GM12892 (cell line): ENCODE measurements around the gene SLC4A9.
A peak's percentile ranks its signal among the peaks of the same experiment; 100 is the strongest.

Experiments
- DNase-seq: peaks from one replicate; pipeline ENCODE4 v3.0.0; 2011; ENCODE audit not compliant: insufficient read length
- FAIRE-seq: peaks from 2 replicates; lab custom pipeline; 2011; peaks lifted over from hg19 to GRCh38; lab: Jason Lieb, UNC
- POLR2A ChIP-seq: IDR thresholded peaks from 2 replicates; pipeline ENCODE4 v1.6.1; 2011; ENCODE audit warnings: low read depth, low read length, control low read depth
- POLR2AphosphoS5 ChIP-seq: IDR thresholded peaks from 2 replicates; pipeline ENCODE4 v1.6.1; 2011; ENCODE audit warnings: low read depth, low read length, control low read depth
- TAF1 ChIP-seq: IDR thresholded peaks from 2 replicates; pipeline ENCODE4 v1.6.1; 2011; ENCODE audit warnings: low read depth, mild to moderate bottlenecking, control low read depth, low read length, borderline replicate concordance

The SLC4A9 gene

DNA sequence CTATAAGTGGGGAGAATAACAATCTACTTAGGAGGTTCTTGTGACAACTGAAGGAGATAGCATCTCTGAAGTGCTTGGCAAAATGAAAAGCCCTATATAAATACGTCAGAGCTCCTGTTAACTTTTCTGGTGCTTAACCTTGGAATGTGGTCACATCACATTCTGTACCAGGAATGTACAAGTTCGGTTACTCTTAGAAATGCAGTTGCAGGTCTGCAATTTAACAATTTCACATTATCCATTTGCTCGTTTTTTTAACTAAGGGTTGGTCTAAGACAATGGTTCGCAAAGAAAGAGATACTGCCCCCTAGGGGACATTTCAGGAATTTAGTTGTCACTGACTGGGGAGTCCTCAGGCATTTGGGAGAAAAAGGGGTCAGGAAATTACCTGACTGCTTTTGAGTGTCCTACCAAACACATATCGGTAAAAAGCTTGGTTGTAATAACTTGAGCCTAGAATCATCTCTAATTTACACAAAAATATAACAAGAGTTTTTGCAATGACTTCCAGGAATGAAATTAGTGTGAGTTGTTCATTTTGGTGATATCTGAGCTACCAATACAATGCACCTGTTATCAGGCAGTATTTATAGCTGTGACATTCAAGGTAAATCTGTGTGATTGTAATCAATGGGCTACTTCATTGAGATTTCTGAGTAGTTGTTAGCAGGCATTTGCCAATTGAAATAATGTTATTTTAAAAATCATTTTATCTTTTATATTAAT is 8.2 kb upstream of the SLC4A9 start:
- no peak for TF ChIP-seq TAF1
- no peak for TF ChIP-seq POLR2A
- no peak for TF ChIP-seq POLR2AphosphoS5
- no peak for DNase-seq

DNA sequence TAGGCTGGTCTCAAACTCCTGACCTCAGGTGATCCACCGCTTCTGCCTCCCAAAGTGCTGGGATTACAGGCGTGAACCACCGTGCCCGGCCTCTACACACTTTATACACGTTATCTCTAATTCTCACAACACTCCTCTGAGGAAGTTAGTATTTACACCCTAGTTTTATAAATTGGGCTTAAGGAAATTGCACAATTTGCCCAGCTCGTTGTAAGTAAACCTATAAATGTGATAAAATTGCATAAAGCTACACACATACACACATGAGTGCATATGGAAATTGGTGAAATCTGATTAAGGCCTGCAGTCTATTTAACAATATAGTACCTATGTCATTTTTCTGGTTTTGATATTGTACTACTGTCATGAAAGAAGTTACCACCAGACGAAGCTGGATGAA is 4.4 kb upstream of the SLC4A9 start:
- no peak for TF ChIP-seq TAF1
- no peak for TF ChIP-seq POLR2AphosphoS5
- TF ChIP-seq POLR2A: no peak
- DNase-seq (no peak), FAIRE-seq (no peak)

More for the DNA sequence above, 8.2 kb upstream of the SLC4A9 start:
- FAIRE-seq: peak; percentile 54

DNA sequence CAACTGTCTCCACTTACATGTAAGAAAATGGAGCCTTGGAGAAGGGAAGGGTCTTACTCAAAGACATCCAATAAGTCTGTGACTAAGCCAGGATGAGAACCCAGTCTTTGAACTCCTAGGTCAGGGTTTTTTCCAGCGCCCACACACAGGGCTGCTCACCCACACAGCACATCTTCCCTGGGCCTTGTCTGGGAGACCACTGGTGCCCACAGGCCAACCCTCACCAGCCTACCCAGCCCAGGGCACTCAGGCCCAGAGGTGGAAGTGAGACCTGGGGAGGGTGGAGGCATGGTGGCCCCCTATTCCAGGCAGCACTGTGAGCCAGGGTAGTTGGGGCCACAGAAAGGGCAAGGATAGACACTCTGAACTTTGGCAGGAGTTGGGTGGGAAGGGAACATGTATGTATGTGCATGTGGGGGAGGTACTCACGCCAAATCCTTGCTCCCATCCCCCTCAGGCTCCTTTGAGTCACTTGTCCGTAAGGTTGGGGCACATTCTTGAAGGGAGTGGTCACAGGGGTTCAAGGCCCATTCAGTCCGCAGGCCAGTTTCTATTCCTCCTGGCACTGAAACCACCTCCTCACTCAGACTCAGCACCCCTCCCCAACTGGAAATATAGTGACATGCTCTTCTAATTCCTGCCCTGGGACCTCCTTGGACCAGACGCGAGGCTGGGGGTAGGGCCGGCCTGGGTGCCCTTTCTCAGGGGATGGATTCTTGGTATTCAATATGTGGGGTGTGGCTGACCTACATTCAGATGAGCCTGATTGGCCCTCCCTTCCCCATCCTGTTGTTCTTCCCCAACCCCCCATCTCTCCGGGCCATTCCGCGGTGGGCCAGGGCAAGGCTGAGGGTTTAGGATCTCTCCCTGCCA is 2.9 kb upstream of the SLC4A9 start:
- DNase-seq (no peak), FAIRE-seq (no peak)
- TF ChIP-seq POLR2AphosphoS5 (no peak), TAF1 (no peak), POLR2A (no peak)

DNA sequence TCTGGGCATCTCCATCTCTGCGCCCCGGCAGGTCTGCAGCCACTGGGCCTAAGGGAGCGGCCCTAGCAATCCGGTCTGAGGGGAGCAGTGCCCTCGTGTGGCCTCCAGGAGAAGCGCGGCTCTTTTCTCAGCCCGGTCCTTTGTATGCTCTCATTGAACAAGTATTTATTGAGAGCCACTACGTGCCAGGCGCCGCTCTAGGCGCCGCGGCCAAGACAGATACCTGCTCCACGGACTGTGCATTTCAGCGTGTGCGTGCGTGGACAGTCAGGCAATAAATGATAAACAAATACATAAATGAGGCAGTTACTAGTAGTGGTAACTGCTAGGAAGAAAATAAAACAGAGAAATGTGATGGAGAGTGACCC is 2.3 kb upstream of the SLC4A9 start:
- DNase-seq (peak; percentile 85), FAIRE-seq (peak; percentile 84)
- no peak for TF ChIP-seq POLR2AphosphoS5
- no peak for TF ChIP-seq POLR2A
- TF ChIP-seq TAF1: no peak

DNA sequence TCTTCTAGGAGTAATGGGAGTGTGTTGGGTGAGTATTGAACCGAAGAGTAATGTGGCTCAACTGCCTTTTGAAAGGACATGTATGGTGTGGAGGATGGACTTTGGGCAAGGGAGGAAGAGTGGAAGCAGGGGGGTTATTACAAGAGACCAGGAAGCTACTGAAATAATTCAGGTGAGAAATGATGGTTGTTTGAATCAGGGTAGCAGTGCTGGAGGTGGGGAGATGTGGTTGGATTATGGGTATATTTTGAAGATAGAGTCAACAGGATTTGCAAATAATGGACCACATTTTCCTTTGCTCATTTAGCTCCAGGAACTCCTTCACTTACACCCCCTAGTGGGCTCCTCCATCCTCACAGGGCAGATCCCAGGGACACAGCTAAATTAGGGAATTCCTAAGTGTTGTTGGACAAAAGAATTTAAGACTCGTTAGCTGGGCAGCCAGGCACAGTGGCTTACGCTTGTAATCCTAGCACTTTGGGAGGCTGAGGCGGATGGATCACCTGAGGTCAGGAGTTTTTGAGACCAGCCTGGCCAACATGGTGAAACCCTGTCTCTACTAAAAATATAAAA is 1.2 kb upstream of the SLC4A9 start:
- no peak for TF ChIP-seq POLR2AphosphoS5
- TF ChIP-seq TAF1: no peak
- TF ChIP-seq POLR2A: no peak
- no peak for FAIRE-seq
- no peak for DNase-seq

DNA sequence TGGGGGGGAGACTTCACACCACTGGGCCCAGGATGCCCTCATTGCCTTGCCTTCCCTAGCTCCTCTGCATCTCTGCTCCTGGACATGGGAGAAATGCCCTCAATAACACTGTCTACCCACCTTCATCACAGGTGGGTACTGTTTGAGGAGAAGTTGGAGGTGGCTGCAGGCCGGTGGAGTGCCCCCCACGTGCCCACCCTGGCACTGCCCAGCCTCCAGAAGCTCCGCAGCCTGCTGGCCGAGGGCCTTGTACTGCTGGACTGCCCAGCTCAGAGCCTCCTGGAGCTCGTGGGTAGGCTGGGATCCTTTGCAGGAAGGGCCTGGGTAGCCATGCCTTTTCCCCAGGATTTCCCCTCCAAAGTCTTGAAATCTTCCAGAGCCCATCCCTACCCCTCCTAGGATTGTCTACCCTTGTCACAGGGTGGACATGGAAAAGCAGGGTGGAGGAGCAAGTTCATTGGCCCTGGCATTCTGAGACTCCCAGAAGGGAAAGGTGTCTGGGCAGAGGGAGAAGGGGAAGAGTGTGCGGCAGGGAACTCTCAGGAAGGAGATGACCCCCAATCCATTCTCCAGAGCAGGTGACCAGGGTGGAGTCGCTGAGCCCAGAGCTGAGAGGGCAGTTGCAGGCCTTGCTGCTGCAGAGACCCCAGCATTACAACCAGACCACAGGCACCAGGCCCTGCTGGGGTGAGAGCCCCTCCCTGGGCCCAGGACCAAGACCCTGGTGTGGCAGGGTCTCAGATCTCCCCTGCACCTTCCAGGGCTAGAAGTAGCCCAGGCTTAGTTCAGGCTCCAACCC is 886 bp downstream of the SLC4A9 start:
- TF ChIP-seq POLR2A (no peak), POLR2AphosphoS5 (no peak), TAF1 (no peak)
- FAIRE-seq (no peak), DNase-seq (no peak)

DNA sequence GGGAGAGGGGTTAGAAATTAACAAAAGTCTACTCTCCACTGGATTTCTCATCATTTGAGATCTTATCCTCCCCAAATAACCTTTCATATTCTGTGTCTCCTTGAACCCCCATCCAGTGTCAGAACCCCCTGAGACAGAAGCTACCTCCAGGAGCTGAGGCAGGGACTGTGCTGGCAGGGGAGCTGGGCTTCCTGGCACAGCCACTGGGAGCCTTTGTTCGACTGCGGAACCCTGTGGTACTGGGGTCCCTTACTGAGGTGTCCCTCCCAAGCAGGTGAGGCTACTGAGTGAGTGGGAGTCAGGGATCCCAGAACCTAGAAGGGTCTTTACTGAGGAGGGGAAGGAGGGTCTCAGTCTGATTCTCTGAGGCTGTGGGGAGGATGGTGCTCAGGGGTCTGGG is 1.9 kb downstream of the SLC4A9 start:
- FAIRE-seq (no peak), DNase-seq (no peak)
- TF ChIP-seq POLR2A: no peak
- TF ChIP-seq POLR2AphosphoS5: no peak
- no peak for TF ChIP-seq TAF1

DNA sequence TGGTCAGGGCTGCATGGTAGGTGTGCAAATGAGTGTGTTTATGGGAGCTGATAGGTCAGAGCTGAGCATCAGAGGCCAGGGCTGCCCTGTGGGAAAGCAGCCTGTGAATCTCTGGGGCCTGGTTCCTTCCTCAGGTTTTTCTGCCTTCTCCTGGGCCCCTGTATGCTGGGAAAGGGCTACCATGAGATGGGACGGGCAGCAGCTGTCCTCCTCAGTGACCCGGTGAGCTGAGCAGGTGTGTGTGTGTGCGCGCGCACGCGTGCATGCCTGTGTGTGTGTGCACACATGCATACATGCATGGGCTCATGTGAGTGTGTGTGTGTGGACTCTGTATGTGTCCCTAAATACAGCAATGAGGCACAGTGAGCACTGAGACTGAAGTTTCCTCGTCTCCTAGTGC is 2.3 kb downstream of the SLC4A9 start:
- TF ChIP-seq POLR2AphosphoS5 (no peak), TAF1 (no peak), POLR2A (no peak)
- DNase-seq (no peak), FAIRE-seq (no peak)

DNA sequence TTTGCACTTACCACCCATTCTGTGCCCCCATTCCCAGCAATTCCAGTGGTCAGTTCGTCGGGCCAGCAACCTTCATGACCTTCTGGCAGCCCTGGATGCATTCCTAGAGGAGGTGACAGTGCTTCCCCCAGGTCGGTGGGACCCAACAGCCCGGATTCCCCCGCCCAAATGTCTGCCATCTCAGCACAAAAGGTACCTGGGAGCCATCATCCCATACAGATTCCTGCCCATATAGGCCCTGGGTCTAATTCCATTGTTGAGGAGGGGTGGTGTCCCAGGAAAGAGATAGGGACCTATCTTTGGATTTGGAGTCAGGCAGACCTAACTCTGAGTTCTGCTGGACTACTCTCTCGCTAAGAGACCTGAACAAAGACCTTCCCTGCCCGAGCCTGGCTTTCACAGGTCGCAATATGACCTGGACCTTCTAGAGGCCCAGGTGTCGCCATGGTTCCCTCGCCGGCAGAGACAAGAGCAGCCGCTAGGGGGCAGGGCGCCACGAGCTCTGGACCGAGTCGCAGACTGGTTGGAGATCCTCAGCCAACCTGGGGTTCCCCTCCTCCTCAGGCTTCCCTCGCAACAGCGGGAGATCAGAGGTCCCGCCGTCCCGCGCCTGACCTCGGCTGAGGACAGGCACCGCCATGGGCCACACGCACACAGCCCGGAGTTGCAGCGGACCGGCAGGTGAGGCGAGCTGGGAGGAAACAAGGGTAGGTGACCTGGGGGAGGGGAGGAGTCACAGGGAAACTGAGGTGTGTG is 3.1 kb downstream of the SLC4A9 start:
- TF ChIP-seq POLR2A (no peak), TAF1 (no peak)
- FAIRE-seq: peak; percentile 100

More for the DNA sequence above, 3.1 kb downstream of the SLC4A9 start:
- DNase-seq: peak; percentile 88
